ENCODE results near the gene YBX2.

Gene YBX2

DNA sequence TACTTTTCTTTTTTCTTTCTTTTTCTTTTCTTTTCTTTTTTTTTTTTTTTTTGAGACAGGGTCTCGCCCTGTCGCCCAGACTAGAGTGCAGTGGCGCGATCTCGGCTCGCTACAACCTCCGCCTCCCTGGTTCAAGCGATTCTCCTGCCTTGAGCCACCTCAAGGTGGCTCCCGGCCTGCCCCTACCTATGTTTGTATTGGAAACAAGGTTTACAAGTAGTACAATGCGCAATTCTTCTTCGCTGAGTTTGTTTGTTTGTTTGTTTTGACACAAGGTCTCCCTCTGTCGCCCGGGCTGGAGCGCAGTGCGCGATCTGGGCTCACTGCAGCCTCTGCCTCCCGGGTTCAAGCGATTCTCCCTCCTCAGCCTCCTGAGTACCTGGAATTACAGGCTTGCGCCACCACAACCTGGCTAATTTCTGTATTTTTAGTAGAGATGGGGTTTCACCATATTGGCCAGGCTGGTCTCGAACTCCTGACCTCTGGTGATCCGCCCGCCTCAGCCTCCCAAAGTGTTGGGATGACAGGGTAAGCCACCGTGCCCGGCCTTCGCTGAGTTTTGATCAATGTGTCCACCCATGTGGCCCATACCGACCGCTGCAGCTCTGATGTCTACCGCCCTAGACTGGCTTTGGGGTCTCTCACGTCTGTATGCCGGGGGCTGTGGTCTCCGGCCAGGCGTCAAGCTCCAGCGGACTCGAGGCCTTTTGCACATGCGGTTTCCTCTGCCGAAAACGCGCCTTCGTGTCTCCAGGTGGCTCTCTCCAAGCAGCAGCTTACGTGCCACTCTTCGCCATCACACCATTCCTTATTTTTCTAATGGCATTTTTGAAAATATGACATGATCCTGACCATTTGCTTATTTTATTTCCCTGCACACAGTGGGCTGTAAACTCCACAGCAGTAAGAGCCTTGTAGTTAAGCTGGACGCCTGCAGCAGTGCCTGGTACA, 1.1 kb upstream of the YBX2 start:
- DNase-seq, result peak in 1 of 2 experiments; percentile 27

DNA sequence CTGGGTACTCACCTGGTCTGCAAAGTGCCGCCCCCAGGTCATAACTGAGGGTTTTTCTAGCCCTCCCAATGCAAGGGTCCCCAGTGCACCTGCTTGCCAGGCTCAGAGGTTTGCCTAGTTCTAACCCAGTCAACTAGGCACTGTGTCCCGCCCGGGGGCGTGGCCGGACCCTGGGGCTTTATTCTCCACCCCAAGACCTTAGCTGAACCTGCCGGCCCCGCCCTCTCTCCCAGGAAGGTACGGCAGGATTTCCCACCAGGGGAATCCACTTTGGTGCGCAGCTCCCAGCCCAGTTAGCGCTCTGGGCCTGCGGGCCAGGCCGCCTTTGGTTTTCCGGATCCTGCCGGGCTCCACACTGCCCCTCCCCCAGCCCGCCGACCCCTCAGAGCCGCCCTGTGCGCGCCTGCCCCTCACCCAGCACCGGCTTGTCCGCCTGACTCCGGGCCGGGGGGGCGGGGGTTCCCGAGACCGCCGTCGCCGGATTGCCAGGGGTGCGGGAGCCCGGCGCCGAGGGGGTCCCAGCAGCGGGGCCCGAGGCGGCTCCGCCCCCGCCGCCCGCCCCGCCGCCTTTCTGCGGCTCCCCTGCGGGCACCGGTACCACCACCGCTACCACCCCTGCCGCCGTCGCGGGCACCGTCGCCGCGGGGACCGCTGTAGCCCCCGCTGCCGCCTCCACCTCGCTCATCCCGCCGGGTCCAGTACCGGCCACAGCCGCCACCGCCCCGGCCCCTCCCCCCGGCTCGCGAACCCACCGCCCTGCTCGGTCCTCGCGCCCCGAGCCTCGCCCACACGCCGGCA, 424 bp downstream of the YBX2 start:
- DNase-seq, result peak; percentile 29 to 47

DNA sequence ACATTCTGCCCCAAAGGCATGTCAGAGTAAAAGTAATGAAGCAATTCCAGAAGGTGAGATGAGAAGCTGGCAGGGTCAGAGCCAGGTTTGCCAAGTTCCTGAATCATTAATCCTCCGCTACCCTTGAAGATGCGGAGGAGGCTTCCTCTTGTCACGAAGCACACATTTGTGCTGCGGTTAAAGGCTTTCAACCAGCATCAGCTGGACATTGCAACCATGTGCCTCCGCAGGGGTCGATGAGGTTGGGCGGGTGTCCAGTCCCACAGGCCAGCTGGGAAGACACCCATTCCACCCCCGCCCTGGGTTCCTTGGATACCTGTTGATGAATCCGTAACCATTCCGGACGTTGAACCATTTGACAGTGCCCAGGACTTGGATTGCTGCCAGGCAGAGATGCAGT, 1.3 kb downstream of the YBX2 start:
- no peak for DNase-seq

GRCh38 chr17:7292729-7293128, 1.7 kb downstream of the YBX2 start:
- no peak for DNase-seq

- no peak for DNase-seq
These were observed 2.2 kb downstream of the YBX2 start for GRCh38 chr17:7292194-7292593.

DNA sequence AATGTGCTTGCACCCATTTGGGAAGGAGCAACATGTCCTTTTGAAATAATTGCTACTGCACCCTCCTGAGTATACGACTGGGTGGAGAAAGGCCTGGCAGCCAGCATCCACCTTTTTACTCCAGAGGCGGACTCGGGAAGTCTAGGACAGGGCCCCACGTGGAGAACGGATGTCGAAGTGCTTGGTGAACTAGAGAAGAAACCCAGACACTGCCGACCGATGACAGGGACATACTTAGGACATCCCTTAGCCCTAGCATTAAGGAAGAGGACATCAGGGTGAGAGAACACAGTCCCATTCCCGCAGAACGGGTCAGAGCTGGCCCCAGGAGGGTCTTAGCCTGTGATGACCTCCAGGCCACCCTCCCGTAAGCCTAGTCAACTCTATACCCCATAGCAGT, 3.8 kb downstream of the YBX2 start:
- no peak for DNase-seq

DNA sequence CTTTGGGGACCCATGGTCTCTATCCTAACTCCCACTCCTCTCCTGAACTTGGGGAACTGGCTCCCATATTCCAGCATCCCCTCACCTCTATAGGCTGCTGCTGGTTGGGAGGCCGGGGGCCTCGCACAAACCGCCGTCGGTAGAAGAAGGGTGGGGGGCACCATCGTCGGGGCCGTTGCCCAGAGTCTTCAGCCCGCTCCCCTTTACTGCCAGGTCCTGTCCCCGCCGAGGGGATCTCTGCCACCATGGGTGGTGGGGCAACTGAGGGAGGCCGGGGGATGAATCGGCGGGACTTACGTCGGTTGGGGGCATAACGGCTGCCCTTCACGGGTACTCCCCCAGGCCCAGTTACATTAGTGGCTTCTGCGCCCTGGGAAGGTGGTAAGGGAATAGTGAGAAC, 4.3 kb downstream of the YBX2 start:
- no peak for DNase-seq

- no peak for DNase-seq
These were observed 5.0 kb downstream of the YBX2 start for GRCh38 chr17:7289256-7290032.

DNA sequence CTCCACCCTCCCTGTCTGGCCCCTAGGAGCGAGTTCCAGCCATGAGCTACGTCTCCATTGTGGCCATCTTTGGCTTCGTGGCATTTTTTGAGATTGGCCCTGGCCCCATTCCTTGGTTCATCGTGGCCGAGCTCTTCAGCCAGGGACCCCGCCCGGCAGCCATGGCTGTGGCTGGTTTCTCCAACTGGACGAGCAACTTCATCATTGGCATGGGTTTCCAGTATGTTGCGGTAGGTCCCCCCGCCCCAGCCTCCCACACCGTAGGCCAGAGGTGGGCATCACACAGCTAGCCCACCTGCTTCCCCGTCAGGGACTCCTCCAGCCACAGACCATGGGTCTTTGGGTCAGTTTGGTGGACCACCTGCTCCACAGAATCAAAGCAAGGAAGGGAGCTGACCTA, 8.8 kb downstream of the YBX2 start:
- DNase-seq, result no peak

DNA sequence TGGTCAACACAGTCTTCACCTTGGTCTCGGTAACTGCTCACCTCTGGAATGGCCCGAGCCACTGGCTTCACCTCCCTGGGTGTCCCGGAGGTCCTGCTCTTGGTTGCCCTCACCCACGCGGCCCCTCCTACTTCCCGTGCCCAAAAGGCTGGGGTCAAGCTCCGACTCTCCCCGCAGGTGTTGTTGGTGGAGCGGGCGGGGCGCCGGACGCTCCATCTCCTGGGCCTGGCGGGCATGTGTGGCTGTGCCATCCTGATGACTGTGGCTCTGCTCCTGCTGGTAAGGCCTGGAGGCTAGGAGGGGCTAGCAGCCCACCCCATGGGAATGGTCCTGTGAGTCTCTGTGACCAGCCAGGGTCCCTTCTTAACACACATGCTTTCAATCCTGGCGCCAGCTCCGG, 9.5 kb downstream of the YBX2 start:
- DNase-seq, result no peak

DNA sequence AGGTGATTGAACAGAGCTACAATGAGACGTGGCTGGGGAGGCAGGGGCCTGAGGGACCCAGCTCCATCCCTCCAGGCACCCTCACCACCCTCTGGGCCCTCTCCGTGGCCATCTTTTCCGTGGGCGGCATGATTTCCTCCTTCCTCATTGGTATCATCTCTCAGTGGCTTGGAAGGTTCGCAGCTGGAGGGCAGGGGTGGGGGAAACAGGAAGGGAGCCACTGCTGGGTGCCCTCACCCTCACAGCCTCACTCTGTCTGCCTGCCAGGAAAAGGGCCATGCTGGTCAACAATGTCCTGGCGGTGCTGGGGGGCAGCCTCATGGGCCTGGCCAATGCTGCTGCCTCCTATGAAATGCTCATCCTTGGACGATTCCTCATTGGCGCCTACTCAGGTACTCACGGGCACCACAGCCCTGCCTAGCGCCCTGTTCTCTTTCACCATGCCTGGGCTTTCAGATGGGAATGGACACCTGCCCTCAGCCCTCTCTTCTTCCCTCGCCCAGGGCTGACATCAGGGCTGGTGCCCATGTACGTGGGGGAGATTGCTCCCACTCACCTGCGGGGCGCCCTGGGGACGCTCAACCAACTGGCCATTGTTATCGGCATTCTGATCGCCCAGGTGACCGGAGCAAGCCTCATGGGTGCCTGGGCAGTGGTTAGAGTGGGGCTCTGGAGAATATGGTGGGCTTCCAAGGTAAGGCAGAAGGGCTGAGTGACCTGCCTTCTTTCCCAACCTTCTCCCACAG, 10.8 kb downstream of the YBX2 start:
- DNase-seq, result no peak

- peak in 1 of 2 experiments; percentile 25 for DNase-seq
These were observed 11.6 kb downstream of the YBX2 start for GRCh38 chr17:7282752-7283321.

DNA sequence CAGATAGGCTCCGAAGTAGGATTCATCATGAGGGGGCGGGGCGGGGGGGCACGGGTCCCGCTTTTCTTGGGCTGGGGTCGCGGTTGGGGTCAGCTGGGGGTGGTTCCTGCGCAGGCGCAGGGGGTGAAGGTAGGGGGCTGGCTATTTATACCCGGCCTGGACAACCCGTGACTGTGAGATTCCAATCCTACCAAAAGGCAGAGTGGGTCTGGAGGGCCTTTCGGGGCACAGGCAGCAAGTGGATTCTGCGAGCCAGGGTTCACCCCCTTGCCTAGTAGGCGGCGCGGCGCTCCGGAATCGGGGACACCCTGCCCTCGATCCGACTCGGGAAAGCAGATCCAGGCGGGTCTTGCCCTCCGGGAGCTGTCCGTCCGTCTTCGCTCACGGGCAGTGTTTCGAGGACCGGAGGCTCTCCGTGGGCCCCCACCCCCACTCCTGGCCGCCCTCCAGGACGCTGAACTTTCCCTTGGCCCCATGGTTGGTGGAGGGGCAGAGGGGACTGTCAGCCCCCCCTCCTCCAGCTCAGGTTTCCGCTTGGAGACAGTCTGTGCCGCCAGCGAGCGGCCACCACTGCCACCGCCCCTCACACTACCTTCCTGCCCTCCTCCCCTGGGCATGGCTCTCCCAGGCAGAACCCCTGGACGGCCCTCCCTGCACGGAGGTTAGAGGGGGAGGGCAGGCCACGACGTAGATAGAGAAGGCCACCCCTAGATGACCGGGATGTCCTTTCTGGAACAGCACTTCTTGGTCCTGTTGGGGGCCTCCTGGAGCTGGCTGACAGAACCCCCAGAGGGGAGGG, 12.3 kb downstream of the YBX2 start:
- peak; percentile 26 for DNase-seq

- DNase-seq, result peak; percentile 94
These were observed 13.1 kb downstream of the YBX2 start, which contains the start of gene SLC2A4 for GRCh38 chr17:7281074-7281952. SLC2A4 (plus strand) TSS chr17:7281718; CDS start chr17:7281935, 217 bp downstream.

- DNase-seq, result peak; percentile 93 to 94
These were observed 13.8 kb downstream of the YBX2 start for GRCh38 chr17:7280519-7281073.

GRCh38 chr17:7279448-7279847, 15.0 kb downstream of the YBX2 start:
- no peak for DNase-seq

GRCh38 chr17:7266784-7267183, 27.7 kb downstream of the YBX2 start:
- DNase-seq, result no peak

- DNase-seq, result no peak
These were observed 30.7 kb downstream of the YBX2 start for GRCh38 chr17:7263801-7264078.

DNA sequence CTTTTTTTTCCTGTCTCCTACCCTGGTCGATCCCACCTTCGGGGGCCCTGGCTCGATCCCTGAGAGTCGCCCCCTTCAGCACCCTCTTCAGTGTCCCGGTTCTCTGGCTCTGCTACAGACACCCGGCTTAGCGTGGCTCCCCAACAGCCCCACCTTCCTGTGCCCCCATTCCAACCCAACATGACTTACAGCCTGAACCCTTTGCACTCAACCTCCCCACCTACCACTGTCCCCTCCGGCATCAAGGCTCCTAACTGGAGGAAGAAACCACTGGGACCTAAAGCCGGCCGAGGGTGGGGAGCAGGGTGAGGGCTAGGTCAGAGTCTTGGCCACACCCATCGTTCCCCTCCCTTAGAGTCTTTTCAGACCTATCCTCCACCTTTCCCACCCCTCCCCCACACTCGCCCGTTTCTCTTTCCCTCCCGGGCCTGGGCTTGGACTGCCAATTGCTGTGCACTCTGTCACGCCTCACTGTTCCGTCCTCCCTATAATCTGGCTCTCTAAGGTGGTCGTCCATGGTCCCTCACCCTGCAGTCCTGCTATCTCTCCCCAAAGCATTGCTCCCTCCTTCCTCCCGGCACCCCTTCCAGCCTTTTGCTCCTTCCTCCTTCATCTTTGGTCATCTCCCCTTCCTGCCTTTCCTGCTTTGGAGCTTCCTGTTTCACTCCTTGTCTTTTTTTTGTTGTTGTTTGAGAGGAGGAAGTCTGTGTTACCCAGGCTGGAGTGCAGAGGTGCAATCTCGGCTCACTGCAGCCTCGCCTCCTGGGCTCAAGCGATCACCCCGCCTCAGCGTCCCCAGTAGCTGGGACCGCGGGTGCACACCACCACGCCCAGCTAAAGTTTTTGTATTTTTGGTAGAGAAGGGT, 31.3 kb downstream of the YBX2 start:
- DNase-seq, result no peak
